ENCODE results near the gene MYL3.

The MYL3 gene

DNA sequence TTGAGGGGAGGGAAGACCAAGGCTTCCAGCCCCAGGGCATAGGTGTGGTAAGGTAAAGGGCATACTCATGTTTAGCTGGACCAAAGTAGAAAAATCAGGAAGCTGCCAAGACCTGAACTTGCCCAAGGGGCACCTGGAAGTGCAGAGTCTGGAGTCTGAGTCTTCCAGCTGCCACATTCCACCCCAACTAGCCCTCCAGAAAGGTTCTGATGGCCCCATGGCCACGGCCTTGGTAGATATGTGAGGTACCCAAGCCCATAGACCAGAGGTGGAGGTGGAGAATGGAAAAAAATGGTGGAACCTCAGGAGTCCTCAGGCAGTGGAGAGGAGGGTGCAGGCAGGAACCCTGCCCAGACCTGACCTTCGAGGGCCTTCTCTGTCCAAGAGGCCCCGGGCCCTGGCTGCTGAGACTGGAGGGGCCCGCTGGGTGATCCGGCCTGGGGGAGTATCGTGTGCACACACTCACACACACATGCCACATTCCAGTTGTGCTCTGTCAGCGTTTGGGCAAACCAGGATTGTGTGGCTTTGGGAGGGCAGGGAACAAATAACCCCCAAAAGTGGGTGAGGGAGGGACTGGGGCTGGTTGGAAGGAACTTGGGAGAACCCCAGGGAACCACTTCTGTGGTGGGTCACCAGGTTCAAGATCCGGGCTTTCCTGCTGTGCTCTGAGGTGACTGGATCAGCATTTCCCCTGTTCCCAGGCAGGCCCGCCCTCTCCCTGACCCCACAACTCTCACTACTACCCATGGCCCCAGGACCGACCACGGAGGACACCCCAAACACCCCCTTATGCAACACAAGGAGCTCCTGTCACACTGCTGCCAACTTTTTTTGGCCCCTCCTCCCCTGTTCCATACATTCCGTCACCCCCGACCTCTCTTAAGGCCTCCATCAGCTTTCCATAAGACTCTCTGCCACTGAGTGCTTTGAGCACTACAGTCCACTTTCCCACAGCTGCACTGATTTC lies 11.6 kb downstream of the MYL3 start:
- no peak for DNase-seq (ENCODE audit: low read depth in 1 of 2, low spot score in 1 of 2)

DNA sequence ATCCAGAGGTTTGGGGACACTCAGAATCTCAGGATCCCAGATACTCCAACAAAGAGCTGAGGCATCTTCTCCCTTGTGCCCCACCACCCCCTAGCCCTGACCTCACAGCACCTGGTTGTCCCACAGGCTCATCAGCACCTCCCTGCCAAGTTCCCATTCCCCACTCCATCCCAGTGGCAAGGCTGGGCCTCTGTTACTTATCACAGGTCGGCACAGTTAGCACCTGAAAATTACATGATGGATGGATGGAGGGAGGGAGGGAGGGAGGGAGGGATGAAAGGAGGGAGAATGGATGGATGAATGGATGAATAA lies 12.8 kb downstream of the MYL3 start:
- no peak for DNase-seq (ENCODE audit: low read depth in 1 of 2, low spot score in 1 of 2)

DNA sequence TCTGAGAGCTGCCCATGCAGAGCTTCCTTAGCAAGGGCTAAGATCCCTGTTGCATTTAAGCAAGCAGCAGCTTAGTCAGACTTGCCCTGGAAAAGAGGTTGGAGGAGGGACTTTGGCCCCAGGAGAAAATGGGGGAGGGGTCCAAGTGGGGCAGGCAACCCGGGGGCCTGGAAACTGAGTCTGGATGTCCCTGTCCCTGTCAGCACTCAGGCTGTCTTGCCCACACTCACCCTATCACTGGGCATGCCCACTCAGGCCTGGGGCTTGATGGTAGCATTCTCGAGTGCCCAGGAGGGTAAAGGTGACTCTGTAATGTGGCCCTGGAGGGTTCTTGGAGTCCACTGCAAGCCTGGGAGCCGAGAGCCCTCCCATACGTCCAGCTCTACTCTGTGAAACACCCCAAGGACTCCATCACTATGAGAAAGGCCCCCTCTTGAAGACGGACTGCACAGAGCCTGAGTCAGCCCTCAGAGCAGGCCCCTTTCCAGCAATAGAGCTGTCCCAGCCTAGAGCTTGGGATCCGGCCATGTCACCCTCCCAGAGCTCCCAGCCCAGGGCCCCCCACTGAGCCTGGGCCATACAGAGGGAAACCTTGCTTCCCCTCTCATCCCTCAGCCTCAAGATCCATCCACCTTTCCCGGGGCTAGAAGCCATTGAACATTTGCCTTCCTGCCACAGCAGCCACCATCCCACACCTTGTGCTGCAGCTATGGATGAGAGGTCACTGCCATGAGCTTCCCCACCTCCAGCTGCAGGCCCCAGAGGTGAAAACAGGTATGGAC lies 13.4 kb downstream of the MYL3 start:
- no peak for DNase-seq (ENCODE audit: low read depth in 1 of 2, low spot score in 1 of 2)

DNA sequence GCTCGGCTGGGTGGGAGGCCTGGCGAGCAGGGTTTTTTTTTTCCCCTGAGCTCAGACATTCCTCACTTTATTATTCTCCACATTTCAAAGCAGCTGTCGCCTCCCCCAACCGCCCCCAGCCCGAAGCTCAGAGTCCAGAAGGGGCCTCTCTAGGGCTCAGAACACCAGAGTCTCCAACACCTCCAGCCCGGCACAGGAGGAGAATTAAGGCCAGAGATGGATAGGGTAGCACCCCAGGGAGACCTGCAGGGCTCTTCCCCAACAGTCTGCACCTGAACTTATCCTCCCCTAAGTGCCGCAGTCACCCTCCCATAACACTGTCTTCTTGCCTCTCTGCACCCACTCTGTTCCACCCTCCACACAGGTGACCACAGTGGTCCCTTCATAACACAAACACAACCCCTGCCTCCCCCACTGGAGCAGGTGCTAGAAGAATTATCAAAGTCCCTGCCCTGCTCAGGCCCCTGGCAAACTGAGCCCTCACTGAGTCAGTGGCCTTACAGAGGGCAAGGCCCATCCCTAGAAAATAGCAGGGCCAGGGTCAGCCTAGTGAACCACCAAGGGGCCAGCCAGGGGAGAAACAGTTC lies 14.1 kb downstream of the MYL3 start:
- DNase-seq (ENCODE audit: low read depth in 1 of 2, low spot score in 1 of 2), result no peak

DNA sequence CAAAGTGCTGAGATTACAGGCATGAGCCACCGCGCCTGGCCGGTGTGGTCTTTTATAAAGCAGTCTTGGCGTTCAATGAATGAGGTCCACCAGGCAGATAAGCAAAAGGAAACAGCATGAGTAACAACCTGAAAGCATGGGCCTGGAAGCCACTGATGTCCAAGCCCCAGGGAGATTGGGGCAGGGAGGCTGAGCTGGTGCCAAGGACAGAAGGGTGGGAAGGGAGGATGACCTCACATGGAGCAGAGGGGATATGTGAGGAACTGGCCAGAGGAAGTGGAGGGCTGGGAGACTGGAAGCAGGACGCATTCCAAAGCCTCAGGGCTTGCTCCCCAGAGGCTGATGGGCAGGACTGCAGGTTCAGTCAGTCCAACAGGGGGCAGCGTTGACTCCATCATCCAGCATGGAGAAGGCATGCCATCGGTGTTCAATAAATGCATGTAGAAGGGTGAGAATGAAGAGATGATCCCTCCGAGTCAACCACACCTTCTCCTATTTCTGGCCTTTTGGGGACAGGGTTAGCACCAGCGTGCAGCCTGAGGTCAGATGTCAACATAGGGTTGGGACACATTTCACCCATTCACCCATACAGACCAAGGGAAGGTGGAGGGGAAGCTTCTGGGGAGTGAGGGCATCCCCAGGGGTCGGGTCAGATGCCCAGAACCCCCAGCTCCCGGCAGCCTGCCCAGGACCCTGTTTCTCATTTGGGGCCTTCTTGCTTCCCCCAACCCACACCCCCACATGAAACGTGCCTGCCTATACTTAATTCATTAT lies 14.8 kb downstream of the MYL3 start:
- peak in 1 of 2 donors; percentile 23 for DNase-seq (ENCODE audit: low read depth in 1 of 2, low spot score in 1 of 2)

DNA sequence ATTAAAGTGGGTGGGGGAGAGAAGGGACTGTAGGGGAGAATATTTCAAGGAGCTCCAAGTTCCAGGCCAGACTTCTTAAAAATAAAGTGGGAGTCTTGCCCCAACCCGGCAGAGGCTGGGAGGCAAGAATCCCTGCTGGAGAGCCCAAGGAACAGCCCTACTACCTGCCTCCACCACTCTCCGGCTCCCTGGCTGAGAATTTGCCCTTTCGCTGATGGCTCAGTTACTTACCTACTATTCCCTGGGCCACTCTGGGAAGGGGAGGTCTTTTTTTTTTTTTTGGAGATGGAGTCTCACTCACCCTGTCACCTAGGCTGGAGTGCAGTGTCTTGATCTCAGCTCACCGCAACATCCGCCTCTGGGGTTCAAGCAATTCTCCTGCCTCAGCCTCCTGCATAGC lies 15.5 kb downstream of the MYL3 start:
- DNase-seq (ENCODE audit: low read depth in 1 of 2, low spot score in 1 of 2), result no peak

DNA sequence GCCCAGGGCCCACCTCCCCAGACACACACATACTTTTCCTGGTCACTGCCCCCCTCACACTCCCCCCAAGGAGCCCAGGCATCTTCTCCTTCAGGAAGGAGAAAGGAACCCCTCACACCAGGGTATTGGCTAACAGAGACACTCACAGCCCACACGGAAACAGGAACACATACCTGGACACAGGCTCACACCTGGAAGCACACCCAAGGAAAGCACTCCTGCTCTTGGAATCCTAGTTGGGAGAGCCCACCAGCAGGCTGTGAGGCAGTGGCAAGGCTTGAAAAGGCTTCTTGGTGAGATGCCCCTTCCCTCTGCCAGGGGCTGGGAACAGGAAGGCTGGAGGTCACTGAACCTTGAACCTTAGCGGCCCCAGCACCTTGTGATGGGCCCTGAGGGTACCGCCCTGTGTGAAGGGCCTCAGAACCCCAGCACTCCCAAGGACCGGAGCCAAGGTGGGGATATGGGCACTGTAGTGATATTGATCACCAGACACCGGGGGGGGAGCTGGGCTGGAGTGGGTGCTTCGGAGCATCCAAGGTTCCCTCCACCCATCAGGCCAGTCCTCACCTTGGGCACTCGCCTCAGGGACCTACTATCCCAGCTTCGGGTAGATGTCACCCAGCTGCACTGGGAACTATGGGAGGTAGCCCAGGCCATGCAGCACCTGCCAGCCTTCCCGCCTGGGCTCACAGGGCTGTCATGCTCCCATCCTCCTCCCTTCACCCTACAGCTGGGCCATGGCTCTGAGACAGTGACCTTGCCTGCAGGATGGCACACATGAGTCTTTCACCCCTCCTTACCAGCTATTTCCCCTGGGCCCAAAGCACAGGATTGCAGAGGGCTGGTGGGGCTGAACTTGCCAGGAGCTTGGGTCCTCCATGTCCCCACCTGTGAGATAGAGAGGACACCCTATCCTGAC lies 16.4 kb downstream of the MYL3 start:
- DNase-seq (ENCODE audit: low read depth in 1 of 2, low spot score in 1 of 2), result no peak

DNA sequence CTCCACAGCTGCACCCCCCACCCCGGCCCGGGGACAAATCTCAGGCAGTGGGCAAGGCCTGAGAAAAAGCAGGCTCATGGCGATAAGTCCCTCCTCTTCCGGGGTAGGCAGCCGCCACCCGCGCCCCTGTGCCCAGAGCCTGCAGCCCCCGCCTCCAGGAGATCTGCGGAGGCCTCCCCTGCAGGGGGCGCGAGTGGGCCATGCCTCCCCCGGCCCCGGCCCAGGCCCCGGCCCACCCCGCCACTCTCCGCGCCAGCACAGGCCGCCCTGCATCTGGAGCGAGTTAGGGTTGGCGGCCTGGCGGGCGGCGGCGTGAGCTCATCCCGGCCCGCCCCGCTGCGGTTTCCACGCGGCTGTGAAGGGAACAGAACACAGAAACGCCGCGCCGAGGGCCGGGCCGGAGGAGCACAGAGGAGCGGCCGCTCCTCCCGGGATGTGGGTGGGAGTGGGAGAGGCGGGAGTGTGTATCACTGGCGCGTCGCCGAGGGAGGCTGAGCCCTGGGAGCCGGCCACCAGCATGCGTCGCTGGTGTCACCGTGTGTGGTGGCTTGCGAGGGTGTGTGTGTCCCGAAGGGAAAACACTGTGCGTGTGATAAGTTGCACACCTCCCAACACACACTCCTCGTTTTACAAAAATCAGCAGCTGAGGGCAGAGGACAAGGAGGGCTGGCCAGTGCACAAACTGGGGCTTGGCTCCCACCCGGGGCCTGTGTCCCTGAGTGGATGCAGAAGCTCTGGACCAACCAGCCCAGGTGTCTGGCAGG lies 17.2 kb downstream of the MYL3 start:
- DNase-seq (ENCODE audit: low read depth in 1 of 2, low spot score in 1 of 2), result peak; percentile 38 to 51

DNA sequence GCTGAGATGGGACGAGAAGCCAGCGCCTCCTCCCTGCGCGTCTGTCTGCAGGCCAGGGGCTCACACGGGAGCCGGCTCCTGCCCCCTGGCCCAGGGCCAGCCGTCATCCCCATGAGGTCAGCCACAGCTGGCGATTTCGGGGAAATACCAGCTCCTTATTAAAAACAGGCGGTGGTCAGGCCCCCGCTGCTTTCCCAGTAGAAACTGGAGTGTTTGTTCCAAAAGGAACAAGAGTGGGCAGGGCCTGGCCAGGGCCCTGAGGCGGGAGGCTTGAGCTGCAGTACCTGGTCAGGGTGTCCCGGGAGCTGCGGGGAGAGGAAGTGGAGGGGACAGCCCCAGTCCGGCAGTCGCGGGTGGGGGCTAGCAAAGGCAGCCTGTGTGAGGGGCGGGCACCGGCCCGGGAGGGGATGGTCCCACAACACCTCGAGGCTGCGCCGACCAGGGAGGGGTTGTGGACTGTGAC lies 17.8 kb downstream of the MYL3 start:
- no peak for DNase-seq (ENCODE audit: low read depth in 1 of 2, low spot score in 1 of 2)

DNA sequence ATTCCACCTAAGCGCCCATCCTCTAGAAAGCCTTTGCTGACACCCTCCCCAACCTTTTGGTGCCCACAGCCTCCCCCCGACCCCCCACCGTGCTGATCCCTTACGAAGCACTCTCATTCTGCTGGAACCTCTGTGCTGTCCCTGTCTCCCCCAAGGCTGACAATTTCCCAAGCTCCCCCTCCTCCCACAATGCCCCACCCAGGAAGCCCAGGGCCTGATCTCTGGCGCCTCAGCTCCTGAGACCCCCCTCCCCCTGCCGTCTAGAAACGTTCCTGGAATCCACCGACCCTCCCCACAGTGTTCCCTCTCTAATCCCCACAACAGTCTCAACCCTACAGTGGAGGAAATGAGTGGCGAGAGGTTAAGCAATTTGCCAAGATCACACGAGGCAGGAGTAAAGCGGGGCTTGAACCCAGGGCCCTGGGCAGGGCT lies 18.3 kb downstream of the MYL3 start:
- no peak for DNase-seq (ENCODE audit: low read depth in 1 of 2, low spot score in 1 of 2)

DNA sequence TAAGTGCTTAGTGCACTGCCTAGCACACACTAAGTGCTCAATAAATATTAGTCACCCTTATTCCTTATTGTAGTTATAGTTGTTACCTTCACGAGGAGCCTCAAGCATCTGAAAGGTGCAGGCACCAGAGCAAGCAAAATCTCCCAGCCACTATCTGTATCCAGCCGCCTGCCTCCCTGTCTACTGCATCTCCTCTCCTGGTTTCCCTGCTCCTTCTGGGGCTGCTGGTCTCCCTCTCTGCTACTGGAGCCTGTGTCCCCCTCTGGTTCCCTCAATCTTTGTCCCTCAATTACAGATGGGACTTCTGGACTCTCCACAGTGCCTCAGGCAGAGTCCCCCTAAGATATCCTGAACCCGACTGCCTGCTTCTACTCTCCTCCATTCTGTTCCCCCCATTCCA lies 18.8 kb downstream of the MYL3 start:
- DNase-seq (ENCODE audit: low read depth in 1 of 2, low spot score in 1 of 2), result no peak

DNA sequence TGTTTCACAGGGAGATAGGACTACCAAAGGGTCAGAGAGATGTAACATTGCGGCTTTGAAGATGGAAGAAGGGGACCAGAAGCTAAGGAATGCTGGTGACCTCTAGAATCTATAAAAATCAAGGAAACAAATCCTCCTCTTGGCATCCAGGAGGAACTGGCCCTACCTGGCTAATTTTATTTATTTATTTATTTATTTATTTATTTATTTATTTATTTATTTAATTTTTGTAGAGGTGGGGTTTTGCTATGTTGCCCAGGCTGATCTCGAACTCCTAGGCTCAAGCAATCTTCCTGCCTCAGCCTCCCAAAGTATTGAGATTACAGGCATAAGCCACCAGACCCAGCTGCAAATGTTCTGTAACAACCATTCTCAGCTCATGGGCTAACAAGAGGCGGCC lies 19.7 kb downstream of the MYL3 start:
- no peak for DNase-seq (ENCODE audit: low read depth in 1 of 2, low spot score in 1 of 2)

DNA sequence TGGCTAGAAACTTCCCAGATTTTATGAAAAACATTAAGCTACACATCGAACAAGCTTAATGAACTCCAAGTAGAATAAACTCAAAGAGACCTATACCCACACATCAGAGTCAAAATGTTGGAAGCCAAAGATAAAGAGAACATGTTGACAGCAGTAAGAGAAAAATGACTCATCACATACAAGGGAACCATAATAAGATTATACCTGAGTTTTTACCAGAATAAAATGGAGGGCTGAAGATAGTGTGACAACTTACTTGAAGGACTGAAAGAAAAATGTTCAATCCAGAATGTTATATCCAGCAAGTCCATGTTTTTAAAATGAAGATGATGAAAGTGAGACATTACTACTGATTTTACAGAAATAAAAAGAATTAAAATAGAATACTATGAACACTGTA lies 22.8 kb downstream of the MYL3 start:
- no peak for DNase-seq (ENCODE audit: low read depth in 1 of 2, low spot score in 1 of 2)

DNA sequence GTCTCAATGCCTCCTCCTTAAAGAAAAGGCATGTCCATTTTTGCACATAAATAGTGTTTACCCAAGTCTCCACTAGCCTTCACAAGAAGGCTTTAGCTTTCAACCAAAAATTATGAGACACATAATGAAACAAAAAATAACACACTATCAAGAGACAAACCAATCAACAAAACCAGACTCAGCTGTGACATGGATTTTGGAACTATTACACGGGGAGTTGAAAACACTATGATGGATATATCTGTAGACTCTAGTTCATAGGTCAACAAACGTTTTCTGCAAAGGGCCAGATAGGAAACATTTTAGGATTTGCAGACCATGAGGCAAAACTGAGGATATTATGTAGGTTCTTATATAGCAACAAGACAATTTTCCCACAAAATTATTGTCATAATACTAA lies 24.9 kb downstream of the MYL3 start:
- DNase-seq (ENCODE audit: low read depth in 1 of 2, low spot score in 1 of 2), result no peak

DNA sequence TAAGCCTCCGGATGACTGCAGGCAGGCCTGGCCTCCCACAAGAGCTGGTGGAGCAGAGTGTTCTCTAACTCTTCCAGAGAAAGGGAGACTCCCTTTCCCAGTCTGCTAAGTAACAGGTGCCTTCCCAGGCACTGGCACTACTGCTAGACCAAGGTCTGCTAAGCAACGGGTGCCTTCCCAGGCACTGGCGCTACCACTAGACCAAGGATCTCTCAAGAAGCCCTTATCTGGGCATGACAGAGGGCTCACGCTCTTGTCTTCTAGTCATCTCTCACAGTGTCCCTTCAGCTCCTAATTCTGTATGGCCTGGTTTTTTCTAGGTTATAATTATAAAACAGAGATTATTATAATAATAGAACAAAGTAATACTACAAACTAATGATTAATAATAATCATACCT lies 27.8 kb downstream of the MYL3 start:
- no peak for DNase-seq (ENCODE audit: low read depth in 1 of 2, low spot score in 1 of 2)

DNA sequence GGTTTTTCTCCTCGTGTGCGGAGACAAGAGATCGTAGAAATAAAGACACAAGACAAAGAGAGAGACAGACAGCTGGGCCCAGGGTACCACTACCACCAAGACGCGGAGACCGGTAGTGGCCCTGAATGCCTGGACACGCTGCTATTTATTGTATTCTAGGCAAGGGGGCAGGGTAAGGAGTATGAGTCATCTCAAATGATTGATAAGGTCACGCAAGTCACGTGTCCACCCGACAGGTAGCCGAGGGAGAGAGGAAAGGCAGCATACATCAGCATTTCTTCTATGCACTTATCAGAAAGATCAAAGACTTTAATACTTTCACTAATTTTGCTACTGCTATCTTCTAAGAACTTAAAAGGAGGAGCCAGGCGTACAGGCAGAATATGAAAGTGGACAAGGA lies 28.2 kb downstream of the MYL3 start:
- no peak for DNase-seq (ENCODE audit: low read depth in 1 of 2, low spot score in 1 of 2)

DNA sequence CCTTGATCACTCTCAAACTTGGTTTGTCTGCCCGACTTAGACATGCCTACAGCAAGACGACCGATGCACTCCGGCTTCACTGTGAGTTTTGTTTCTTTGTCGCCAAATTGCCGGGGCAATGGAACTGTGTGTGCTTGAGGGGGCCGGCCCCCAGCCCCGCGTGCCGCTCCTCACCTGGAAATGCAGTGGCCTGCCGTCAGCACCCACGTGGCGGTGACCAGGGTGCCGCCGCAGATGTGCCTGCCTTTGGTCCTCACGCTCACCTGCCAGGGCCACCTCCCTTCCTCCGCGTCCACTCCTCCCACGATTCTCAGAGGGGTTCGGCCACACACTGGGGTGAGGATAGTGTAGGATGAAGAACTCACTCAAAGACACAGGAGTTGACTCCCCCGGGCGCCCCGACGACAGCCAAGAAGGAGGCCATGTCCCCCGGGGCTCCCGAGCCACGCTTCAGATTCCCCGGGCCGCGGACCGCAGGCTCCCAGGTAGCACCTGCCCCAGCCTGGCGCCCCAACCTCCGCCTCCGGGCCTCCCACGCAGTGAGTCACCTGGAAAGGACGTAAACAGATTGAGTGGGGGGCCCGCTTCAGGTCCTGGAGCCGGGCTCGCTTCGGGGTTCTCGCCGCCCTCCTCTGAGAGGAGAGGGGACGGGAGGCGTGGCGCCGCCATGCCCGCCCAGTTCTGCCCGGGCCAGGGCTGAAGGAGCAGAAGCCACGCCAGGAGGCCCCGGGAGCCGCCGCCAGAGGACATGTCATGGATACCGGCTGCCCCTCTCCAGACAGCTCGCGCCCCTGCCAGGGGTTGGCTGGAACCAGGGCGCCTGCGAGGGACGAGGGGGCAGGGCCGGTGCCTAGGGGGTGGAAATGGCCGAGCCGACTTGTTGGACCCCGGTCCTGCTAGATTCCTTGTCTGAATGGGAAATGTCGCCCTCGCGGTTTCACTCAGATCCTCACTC lies 29.6 kb downstream of the MYL3 start:
- no peak for DNase-seq (ENCODE audit: low read depth in 1 of 2, low spot score in 1 of 2)

DNA sequence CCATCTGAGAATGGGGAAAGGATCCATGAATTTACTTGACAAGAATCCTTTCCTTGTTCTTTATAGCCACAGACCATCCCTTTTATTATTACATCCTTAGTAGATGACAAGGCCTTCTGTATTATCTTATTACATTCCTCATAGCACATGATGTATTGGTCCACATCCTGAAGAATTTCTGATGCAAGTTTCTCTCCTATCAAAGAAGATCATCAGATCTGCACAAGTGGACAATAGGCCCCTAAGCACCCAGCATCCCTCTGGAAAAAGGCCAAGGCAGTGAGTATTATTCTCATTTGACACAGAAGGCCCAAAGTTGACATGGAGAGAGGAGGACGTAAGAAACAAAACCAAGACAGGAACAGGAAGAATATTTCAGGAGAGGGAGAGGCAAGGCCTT lies 31.4 kb downstream of the MYL3 start:
- DNase-seq (ENCODE audit: low read depth in 1 of 2, low spot score in 1 of 2), result no peak

All from activated CD4-positive, alpha-beta T cell treated with anti-CD3 and anti-CD28 coated beads, Interleukin-2, amount 50 U/mL, for 24 hours (primary cell).